Large intestine (tissue), 3 donors: Measurements from ENCODE around the gene ST8SIA6. TPM values are rescaled to one million over a fixed set of nuclear protein-coding genes. Genes with fewer than 3 reads are reported as not detected.
A peak's percentile ranks its signal among the peaks of the same experiment; 100 is the strongest.
"Not testable (repeated sequence)": the region's sequence is repeated elsewhere in the genome, so short reads cannot be mapped to it uniquely, and the experiment has no call there.

ENCODE experiments used
- DNase-seq, 2 donors: peaks; one replicate each; pipeline versions ENCODE4 v3.0.0 to v3.0.0-alpha.2; 2013
- H3K27ac ChIP-seq: one replicate; pipeline ENCODE4 v1.5.1; 2013; ENCODE audit warnings: low read length
- H3K27me3 ChIP-seq: 2 replicates; pipeline ENCODE4 v1.6.1; 2013; ENCODE audit warnings: low read length; ENCODE audit not compliant: control insufficient read depth, insufficient read depth
- H3K36me3 ChIP-seq: 2 replicates; pipeline ENCODE4 v1.6.1; 2013; ENCODE audit warnings: low read length; ENCODE audit not compliant: control insufficient read depth, insufficient read depth
- H3K4me1 ChIP-seq: one replicate; pipeline ENCODE4 v1.6.1; 2013; ENCODE audit warnings: low read length; ENCODE audit not compliant: control insufficient read depth, insufficient read depth
- H3K4me3 ChIP-seq: one replicate; pipeline ENCODE4 v1.5.1; 2013; ENCODE audit warnings: low read length
- H3K9me3 ChIP-seq: one replicate; pipeline ENCODE4 v1.6.1; 2013; ENCODE audit warnings: mild to moderate bottlenecking, low read depth, low read length, moderate library complexity; ENCODE audit not compliant: control insufficient read depth
- WGBS: methylation state at CpG from one replicate; pipeline ENCODE4 v1.1.5; 2013; ENCODE audit warnings: low lambda C conversion rate; ENCODE audit not compliant: insufficient coverage; 5-methylcytosine and 5-hydroxymethylcytosine counted together
- polyA plus RNA-seq: library from polyadenylated mRNA; unstranded; fragments of 120-200 nt; gene quantifications from one replicate; pipeline ENCODE4 v1.2.1, GENCODE V29; 2013

The ST8SIA6 gene
- polyA plus RNA-seq, 1 donor = 3.0 TPM

- H3K9me3 ChIP-seq = no peaks in the 10 kb centered on the region
- peaks cover 4% of the 10 kb centered on the region for H3K4me1 ChIP-seq
- H3K36me3 ChIP-seq = no peaks in the 10 kb centered on the region
- H3K27me3 ChIP-seq = no peaks in the 10 kb centered on the region
- H3K27ac ChIP-seq = no peak overlapping the region
- DNase-seq = no peak
- H3K4me3 ChIP-seq = no peak overlapping the region
- 100% methylated on average over 1 of the region's 5 CpGs for WGBS
These were observed 43.5 kb downstream of the ST8SIA6 start for GRCh38 chr10:17410907-17411306.

- DNase-seq = no peak
- H3K9me3 ChIP-seq = no peaks in the 10 kb centered on the region
- no peaks in the 10 kb centered on the region for H3K36me3 ChIP-seq
- H3K4me1 ChIP-seq = peaks cover 4% of the 10 kb centered on the region
- no peak overlapping the region for H3K27ac ChIP-seq
- no peak overlapping the region for H3K4me3 ChIP-seq
- WGBS = no CpG with 5 or more reads among the region's 5 CpGs
- H3K27me3 ChIP-seq = no peaks in the 10 kb centered on the region
These were observed 45.1 kb downstream of the ST8SIA6 start for GRCh38 chr10:17409170-17409733.

GRCh38 chr10:17407047-17407446 lies 47.3 kb downstream of the ST8SIA6 start:
- WGBS = no CpG with 5 or more reads among the region's 5 CpGs
- Histone ChIP-seq H3K9me3 (no peaks in the 10 kb centered on the region), H3K36me3 (no peaks in the 10 kb centered on the region), H3K27ac (no peak overlapping the region), H3K4me3 (no peak overlapping the region), H3K4me1 (peaks cover 4% of the 10 kb centered on the region), H3K27me3 (no peaks in the 10 kb centered on the region)
- DNase-seq = no peak

- H3K27me3 ChIP-seq = no peaks in the 10 kb centered on the region
- WGBS = 25% methylated on average over 2 of the region's 7 CpGs
- no peaks in the 10 kb centered on the region for H3K9me3 ChIP-seq
- H3K4me3 ChIP-seq = no peak overlapping the region
- peak in 1 of 2 donors; percentile 34 for DNase-seq
- H3K4me1 ChIP-seq = peaks cover 4% of the 10 kb centered on the region
- H3K27ac ChIP-seq = no peak overlapping the region
- H3K36me3 ChIP-seq = no peaks in the 10 kb centered on the region
These were observed 48.2 kb downstream of the ST8SIA6 start for GRCh38 chr10:17406036-17406834.

- WGBS = 92% methylated on average over 4 of the region's 4 CpGs
- DNase-seq = no peak
- no peak overlapping the region for H3K27ac ChIP-seq
- H3K4me1 ChIP-seq = peaks cover 4% of the 10 kb centered on the region
- H3K4me3 ChIP-seq = no peak overlapping the region
- no peaks in the 10 kb centered on the region for H3K36me3 ChIP-seq
- no peaks in the 10 kb centered on the region for H3K27me3 ChIP-seq
- H3K9me3 ChIP-seq = no peaks in the 10 kb centered on the region
These were observed 51.2 kb downstream of the ST8SIA6 start for GRCh38 chr10:17403161-17403560.

GRCh38 chr10:17402040-17402439 lies 52.4 kb downstream of the ST8SIA6 start:
- H3K27ac ChIP-seq, H3K36me3 ChIP-seq, H3K9me3 ChIP-seq, H3K27me3 ChIP-seq, H3K4me1 ChIP-seq, DNase-seq, H3K4me3 ChIP-seq: not testable (repeated sequence)
- WGBS = no CpG with 5 or more reads among the region's 2 CpGs

GRCh38 chr10:17396004-17396403 lies 58.4 kb downstream of the ST8SIA6 start:
- no peak overlapping the region for H3K4me3 ChIP-seq
- no peak overlapping the region for H3K27ac ChIP-seq
- H3K9me3 ChIP-seq = no peaks in the 10 kb centered on the region
- no peaks in the 10 kb centered on the region for H3K27me3 ChIP-seq
- no CpG with 5 or more reads among the region's 3 CpGs for WGBS
- H3K4me1 ChIP-seq = no peaks in the 10 kb centered on the region
- no peaks in the 10 kb centered on the region for H3K36me3 ChIP-seq
- no peak for DNase-seq

- DNase-seq = no peak
- WGBS = 40% methylated on average over 1 of the region's 6 CpGs
These were observed 59.5 kb downstream of the ST8SIA6 start for GRCh38 chr10:17394854-17395253.

GRCh38 chr10:17387861-17388503 lies 66.4 kb downstream of the ST8SIA6 start:
- no peaks in the 10 kb centered on the region for H3K27me3 ChIP-seq
- H3K36me3 ChIP-seq = no peaks in the 10 kb centered on the region
- H3K9me3 ChIP-seq = peaks cover 3% of the 10 kb centered on the region
- H3K4me3 ChIP-seq = no peak overlapping the region
- H3K27ac ChIP-seq = no peak overlapping the region
- no CpG with 5 or more reads among the region's 6 CpGs for WGBS
- H3K4me1 ChIP-seq = peaks cover 5% of the 10 kb centered on the region
- DNase-seq = peak; percentile 55 to 84

More at GRCh38 chr10:17394854-17395253, 59.5 kb downstream of the ST8SIA6 start:
- no peak overlapping the region for H3K4me3 ChIP-seq
- no peak overlapping the region for H3K27ac ChIP-seq
- H3K36me3 ChIP-seq = no peaks in the 10 kb centered on the region
- no peaks in the 10 kb centered on the region for H3K27me3 ChIP-seq
- H3K4me1 ChIP-seq = no peaks in the 10 kb centered on the region
- H3K9me3 ChIP-seq = no peaks in the 10 kb centered on the region

GRCh38 chr10:17386616-17387075 lies 67.7 kb downstream of the ST8SIA6 start:
- H3K9me3 ChIP-seq = peaks cover 3% of the 10 kb centered on the region
- no peaks in the 10 kb centered on the region for H3K36me3 ChIP-seq
- H3K4me3 ChIP-seq = no peak overlapping the region
- DNase-seq = no peak
- H3K27ac ChIP-seq = no peak overlapping the region
- peaks cover 5% of the 10 kb centered on the region for H3K4me1 ChIP-seq
- no CpG with 5 or more reads among the region's 15 CpGs for WGBS
- H3K27me3 ChIP-seq = no peaks in the 10 kb centered on the region
